Measurements from ENCODE around the gene UNKL. TPM values are rescaled to one million over a fixed set of nuclear protein-coding genes. Genes with fewer than 3 reads are reported as not detected.

UNKL gene
- total RNA-seq, 1 donor from 2014 or later: 31.5 TPM

DNA sequence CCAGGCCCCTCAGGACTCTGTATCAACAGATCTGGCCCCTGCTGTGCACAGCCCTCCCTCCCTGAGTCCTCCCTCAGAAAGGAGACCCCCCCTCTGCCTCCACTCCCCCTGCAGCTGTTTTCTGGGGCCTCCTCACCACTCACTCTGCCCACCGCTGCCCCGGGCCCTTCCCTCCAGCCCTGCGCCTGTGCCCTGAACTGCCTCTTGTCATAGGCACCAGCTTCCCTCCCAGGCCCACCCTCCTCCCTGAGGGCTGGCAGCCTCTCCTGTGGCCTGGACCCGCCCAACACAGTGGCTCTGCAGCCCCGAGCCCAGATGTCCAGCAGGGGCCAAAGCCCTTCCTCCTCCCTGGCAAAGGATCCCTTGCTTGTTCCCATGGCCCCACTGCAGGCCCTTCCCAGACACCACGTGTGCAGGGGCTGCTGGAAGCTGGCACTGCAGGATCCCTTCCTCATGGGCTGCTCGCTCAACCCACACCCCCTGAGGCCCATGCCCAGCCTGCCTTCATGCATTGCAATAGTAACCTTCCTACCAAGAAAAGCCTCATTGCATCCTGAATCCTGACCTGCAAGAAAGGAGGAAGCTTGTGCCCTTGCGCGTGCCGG is 37.0 kb downstream of the UNKL start:
- peaks cover 2% of the 10 kb centered on the region for H3K36me3 Mint-ChIP-seq (ENCODE audit: insufficient read depth)
- DNase-seq (ENCODE audit: low spot score, unreplicated experiment): no peak
- TF ChIP-seq, protein P1, sequence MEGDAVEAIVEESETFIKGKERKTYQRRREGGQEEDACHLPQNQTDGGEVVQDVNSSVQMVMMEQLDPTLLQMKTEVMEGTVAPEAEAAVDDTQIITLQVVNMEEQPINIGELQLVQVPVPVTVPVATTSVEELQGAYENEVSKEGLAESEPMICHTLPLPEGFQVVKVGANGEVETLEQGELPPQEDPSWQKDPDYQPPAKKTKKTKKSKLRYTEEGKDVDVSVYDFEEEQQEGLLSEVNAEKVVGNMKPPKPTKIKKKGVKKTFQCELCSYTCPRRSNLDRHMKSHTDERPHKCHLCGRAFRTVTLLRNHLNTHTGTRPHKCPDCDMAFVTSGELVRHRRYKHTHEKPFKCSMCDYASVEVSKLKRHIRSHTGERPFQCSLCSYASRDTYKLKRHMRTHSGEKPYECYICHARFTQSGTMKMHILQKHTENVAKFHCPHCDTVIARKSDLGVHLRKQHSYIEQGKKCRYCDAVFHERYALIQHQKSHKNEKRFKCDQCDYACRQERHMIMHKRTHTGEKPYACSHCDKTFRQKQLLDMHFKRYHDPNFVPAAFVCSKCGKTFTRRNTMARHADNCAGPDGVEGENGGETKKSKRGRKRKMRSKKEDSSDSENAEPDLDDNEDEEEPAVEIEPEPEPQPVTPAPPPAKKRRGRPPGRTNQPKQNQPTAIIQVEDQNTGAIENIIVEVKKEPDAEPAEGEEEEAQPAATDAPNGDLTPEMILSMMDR (IDR thresholded peaks at IDR 0.05; ENCODE audit: unreplicated experiment): no peak
- no peak overlapping the region for H3K27ac Mint-ChIP-seq
- H3K27me3 Mint-ChIP-seq: peaks cover 7% of the 10 kb centered on the region
- no peaks in the 10 kb centered on the region for H3K9me3 Mint-ChIP-seq (ENCODE audit: low read depth)
- H3K4me1 Mint-ChIP-seq (ENCODE audit: low read depth): peaks cover 8% of the 10 kb centered on the region
- no peak overlapping the region for H3K4me3 Mint-ChIP-seq (ENCODE audit: low read depth)

DNA sequence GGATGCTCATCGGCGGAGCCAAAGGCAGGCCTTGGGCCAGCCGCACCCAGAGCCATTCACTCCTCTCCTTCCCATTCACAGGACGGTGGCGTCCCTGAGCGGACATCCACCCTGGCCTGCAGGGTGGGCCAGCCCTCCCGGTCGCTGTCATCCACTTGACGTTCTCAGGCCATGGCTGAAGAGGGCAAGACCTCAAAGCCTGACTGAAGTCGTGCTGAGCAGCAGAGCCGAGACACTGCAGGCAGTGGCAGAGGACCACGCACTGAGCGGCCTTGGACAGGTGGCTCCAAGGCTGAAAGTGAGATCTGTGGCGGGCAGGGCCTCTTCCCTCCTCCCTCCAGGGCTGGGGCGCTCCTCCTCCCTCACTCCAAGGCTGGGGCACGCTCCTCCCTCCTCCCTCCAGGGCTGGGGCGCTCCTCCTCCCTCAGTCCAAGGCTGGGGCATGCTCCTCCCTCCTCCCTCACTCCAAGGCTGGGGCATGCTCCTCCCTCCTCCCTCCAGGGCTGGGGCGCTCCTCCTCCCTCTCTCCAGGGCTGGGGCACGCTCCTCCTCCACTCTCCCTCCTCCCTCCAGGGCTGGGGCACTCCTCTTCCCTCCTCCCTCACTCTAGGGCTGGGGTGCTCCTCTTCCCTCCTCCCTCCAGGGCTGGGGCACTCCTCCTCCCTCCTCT is 38.6 kb downstream of the UNKL start:
- Mint-ChIP-seq H3K4me1 (ENCODE audit: low read depth) (peaks cover 8% of the 10 kb centered on the region), H3K27ac (no peak overlapping the region), H3K27me3 (peaks cover 7% of the 10 kb centered on the region), H3K9me3 (ENCODE audit: low read depth) (no peaks in the 10 kb centered on the region), H3K4me3 (ENCODE audit: low read depth) (no peak overlapping the region), H3K36me3 (ENCODE audit: insufficient read depth) (peaks cover under 1% of the 10 kb centered on the region)
- TF ChIP-seq, protein P1 (IDR thresholded peaks at IDR 0.05; ENCODE audit: unreplicated experiment): no peak
- no peak for DNase-seq (ENCODE audit: low spot score, unreplicated experiment)

DNA sequence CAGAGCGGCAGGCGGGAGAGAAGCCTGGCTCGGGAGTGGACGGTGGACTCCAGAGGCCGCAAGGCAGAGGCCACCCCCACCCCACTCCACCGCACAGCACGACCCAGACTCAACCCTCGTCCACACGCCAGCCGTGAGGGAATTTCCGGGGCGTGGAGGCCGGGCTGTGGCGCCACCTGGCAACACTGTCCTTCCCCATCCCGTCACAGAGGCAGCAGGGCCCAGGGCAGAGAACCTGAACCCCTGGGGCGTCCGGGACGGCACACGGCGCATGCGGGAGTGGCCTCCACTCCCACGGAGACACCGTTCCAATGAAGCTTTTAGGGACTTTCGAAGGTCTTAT is 39.2 kb downstream of the UNKL start:
- H3K36me3 Mint-ChIP-seq (ENCODE audit: insufficient read depth): no peaks in the 10 kb centered on the region
- peaks cover 8% of the 10 kb centered on the region for H3K4me1 Mint-ChIP-seq (ENCODE audit: low read depth)
- H3K9me3 Mint-ChIP-seq (ENCODE audit: low read depth): no peaks in the 10 kb centered on the region
- TF ChIP-seq, protein P1 (IDR thresholded peaks at IDR 0.05; ENCODE audit: unreplicated experiment): no peak
- no peak overlapping the region for H3K4me3 Mint-ChIP-seq (ENCODE audit: low read depth)
- H3K27ac Mint-ChIP-seq: no peak overlapping the region
- no peak for DNase-seq (ENCODE audit: low spot score, unreplicated experiment)
- peaks cover 7% of the 10 kb centered on the region for H3K27me3 Mint-ChIP-seq

DNA sequence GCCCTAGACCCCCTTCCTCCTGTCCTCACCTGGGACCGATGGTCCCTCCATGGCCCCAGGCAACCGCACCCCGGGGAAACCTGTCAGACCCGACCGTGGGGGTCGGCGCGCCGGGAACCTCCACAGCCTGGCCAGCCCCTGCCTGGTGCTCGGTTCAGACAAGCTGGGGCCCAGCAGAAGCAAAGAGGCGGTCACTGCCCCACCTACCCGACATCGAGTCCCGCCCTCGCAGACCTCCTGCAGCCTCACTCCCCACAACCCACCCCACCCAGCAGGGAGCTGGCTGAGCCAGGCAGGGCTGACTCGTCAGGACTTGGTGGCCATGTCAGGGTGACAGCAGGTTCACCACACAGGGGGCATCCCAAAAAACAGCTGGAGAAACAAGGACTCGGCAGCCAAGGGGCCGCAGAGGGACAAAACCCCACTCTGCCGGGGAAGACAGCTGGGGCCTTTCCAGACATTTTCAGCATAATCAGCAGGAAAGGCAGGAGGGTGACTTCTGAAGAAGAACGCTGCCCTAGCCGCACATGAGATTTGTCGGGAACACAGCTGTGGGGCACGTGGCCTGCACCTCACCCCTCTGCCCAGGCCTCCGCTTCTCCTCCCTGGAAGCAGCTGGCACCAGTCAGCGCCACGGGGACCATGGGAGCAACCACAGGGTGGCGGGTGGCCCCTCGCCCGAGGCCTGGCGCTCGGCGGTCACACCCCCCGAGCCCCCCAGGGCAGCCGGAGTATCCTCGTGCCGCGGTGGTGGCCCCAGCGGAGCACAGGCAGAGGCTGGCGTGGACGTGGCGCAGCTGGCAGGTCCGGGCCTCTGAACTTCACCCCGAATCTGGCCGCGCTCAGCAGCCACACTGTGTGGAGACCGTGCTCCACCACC is 39.8 kb downstream of the UNKL start:
- DNase-seq (ENCODE audit: low spot score, unreplicated experiment): no peak
- Mint-ChIP-seq H3K4me3 (ENCODE audit: low read depth) (no peak overlapping the region), H3K4me1 (ENCODE audit: low read depth) (peaks cover 4% of the 10 kb centered on the region), H3K9me3 (ENCODE audit: low read depth) (no peaks in the 10 kb centered on the region), H3K27ac (no peak overlapping the region), H3K36me3 (ENCODE audit: insufficient read depth) (no peaks in the 10 kb centered on the region), H3K27me3 (peaks cover 7% of the 10 kb centered on the region)
- TF ChIP-seq, protein P1 (IDR thresholded peaks at IDR 0.05; ENCODE audit: unreplicated experiment): no peak

DNA sequence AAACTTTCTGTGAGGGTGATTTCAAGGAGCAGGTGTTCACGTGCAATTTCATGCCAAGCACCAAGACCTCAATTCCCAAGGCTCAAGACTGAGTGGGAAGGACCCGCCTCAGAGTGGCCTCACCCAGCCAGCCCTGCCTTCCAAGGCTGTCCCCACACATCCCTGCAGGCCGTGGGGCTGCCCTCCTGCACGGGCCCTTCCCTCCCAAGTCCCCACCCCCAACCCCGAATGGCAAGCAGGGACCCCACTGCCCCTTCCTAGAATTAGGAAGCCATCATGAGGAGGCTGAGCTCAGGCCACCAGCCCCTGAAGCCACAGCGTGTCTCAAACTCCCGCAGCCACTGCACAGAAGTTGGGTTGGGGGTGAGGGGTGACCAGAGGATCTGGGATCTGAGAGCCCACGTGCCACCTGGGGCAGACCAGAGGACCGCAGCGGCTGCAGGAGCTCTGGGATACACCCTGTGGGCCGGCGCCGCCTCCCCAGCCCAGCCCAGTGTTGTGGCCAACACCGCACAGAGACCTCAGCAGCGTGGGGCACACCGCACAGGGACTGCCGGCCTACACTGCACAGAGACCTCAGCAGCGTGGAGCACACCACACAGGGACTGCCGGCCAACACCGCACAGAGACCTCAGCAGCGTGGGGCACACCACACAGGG is 42.1 kb downstream of the UNKL start:
- TF ChIP-seq, protein P1 (IDR thresholded peaks at IDR 0.05; ENCODE audit: unreplicated experiment): no peak
- Mint-ChIP-seq H3K4me3 (ENCODE audit: low read depth) (no peak overlapping the region), H3K27me3 (no peaks in the 10 kb centered on the region), H3K4me1 (ENCODE audit: low read depth) (no peaks in the 10 kb centered on the region), H3K27ac (no peak overlapping the region), H3K9me3 (ENCODE audit: low read depth) (no peaks in the 10 kb centered on the region), H3K36me3 (ENCODE audit: insufficient read depth) (no peaks in the 10 kb centered on the region)
- no peak for DNase-seq (ENCODE audit: low spot score, unreplicated experiment)
